Sigmoid colon (tissue), 7 donors: ENCODE data around the gene ACKR2. TPM values are rescaled to one million over a fixed set of nuclear protein-coding genes. Genes with fewer than 3 reads are reported as not detected.

ENCODE experiments used
- DNase-seq: peaks from one replicate; pipeline ENCODE4 v3.0.0-alpha.2; 2019
- H3K27ac ChIP-seq, 4 donors: fragments of 200-600 bp; sonication (generic); one replicate each; pipeline ENCODE4 v1.5.1; 2016 to 2019; ENCODE audit warnings: mild to moderate bottlenecking in 1 of 4
- H3K27me3 ChIP-seq, 3 donors: fragments of 200-600 bp; sonication (generic); one replicate each; pipeline ENCODE4 v1.5.1; 2019; ENCODE audit warnings: mild to moderate bottlenecking in 1 of 3
- H3K36me3 ChIP-seq, 4 donors: fragments of 200-600 bp; sonication (generic); one replicate each; pipeline ENCODE4 v1.5.1; 2016 to 2019
- H3K4me1 ChIP-seq, 4 donors: fragments of 200-600 bp; sonication (generic); one replicate each; pipeline ENCODE4 v1.5.1; 2017 to 2019
- H3K4me3 ChIP-seq, 4 donors: fragments of 200-600 bp; sonication (generic); one replicate each; pipeline ENCODE4 v1.5.1; 2017 to 2019; ENCODE audit warnings: mild to moderate bottlenecking in 2 of 4, moderate library complexity in 1 of 4
- H3K9me3 ChIP-seq, 4 donors: fragments of 200-600 bp in 3 of 4; sonication (generic) in 3 of 4; one replicate each; pipeline versions ENCODE4 v1.5.1 to v1.6.1; 2013 to 2019
- EP300 ChIP-seq, 4 donors: sonication (generic); formaldehyde crosslinking; IDR thresholded peaks; one replicate each; pipeline ENCODE4 v1.6.1; 2017; ENCODE audit warnings: antibody characterized with exemption in 4 of 4
- POLR2A ChIP-seq, 2 donors: fragments of 450-650 bp; IDR thresholded peaks; one replicate each; pipeline ENCODE4 v1.6.1; 2016; ENCODE audit warnings: antibody characterized with exemption in 2 of 2, mild to moderate bottlenecking in 2 of 2, moderate library complexity in 2 of 2
- POLR2AphosphoS5 ChIP-seq, 4 donors: sonication (generic); formaldehyde crosslinking; IDR thresholded peaks; one replicate each; pipeline ENCODE4 v1.6.1; 2017; ENCODE audit warnings: antibody characterized with exemption in 4 of 4
- WGBS, 2 donors: extraction: QIAGEN DNeasy Blood & Tissue Kit; methylation state at CpG; one replicate each; pipeline ENCODE4 v1.1.7; 2013; 5-methylcytosine and 5-hydroxymethylcytosine counted together
- intact Hi-C: fragments of 100-400 bp; cut with DNase I; formaldehyde crosslinking; loops from one replicate; pipeline ENCODE4 v1.15.1; 2023
- polyA plus RNA-seq, 3 donors: library from polyadenylated mRNA; stranded (reverse); fragments of 200-250 nt; gene quantifications; one replicate each; pipeline ENCODE4 v1.2.3, GENCODE V29; 2013
- total RNA-seq, 4 donors: library from RNA; depleted of rRNA; stranded (reverse); fragments of >200 nt; gene quantifications; one replicate each; pipeline ENCODE4 v1.1.0, GENCODE V29; 2016
- TF ChIP-seq, protein P1 (sequence below), 4 experiments: fragments of 450-650 bp in 3 of 4; fragments of 200-600 bp in 1 of 4; IDR thresholded peaks; one replicate each; pipeline ENCODE4 v1.5.1; 2016 to 2019; ENCODE audit warnings: antibody characterized with exemption in 4 of 4, mild to moderate bottlenecking in 3 of 4, moderate library complexity in 2 of 4
- donor health status: healthy with polysubstance abuse.
- donor health status: Bipolar disorder and iron deficiency.
- donor health status: healthy.

ACKR2 gene
- total and polyA plus RNA-seq, 7 donors: 1.2 to 8.6 (median 1.9) TPM

DNA sequence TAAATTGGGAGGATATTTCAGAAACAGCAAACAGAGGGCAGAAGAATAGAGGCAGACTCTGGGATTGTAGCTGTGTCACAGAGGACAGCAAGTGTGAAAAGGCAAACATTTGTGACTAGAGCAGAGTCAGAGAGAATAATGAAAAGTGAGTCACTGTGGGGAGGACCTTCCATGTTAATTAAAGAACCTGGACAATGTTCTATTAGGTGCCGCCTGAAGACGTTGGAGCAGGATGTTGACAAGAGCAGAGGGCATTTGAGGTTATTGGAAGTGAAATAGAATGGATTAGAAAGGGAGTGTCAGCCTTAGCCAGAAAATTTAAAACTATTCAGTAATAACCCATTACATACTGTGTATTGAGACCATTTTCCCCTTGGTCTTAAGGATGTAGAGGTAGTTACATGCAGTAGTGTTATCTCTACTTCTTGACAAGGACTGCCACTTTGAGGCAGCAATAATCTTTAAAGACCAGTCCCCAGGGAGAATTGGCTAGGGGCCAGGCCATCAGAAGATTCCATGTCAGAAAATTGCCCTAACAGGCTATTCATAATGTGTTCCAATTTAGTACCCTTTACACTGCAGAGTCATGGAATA, 5.8 kb downstream of the ACKR2 start:
- peak overlapping the region in 1 of 4 donors; percentile 42 for H3K27ac ChIP-seq
- peak in 1 of 2 donors; percentile 11 for TF ChIP-seq POLR2A (IDR thresholded peaks at IDR 0.05)
- no peak for TF ChIP-seq EP300 (IDR thresholded peaks at IDR 0.05)

DNA sequence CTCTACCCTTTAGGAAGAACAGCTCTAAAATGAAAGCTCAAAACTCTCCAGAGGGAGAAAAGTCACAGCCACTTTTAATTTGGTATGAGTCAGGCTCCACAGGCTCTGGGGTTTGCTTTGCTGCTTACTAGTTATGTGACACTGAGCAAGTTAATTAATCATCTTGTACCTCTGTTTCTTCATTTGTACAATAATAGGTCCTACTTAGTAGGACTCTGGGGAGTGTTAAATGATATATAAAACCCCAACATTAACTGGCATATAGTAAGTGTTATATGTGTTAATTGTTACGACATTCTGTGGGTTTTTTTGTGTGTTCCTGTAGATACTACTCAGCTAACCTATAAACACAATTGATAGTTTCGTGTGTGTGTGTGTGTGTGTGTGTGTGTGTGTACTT, 6.6 kb downstream of the ACKR2 start:
- H3K4me3 ChIP-seq: no peak overlapping the region
- intact Hi-C loops: no loop called here
- H3K36me3 ChIP-seq: no peaks in the 10 kb centered on the region
- WGBS, 2 donors: 69 to 72% methylated on average over 2 of the region's 2 CpGs
- no peaks in the 10 kb centered on the region for H3K27me3 ChIP-seq
- TF ChIP-seq, protein P1, sequence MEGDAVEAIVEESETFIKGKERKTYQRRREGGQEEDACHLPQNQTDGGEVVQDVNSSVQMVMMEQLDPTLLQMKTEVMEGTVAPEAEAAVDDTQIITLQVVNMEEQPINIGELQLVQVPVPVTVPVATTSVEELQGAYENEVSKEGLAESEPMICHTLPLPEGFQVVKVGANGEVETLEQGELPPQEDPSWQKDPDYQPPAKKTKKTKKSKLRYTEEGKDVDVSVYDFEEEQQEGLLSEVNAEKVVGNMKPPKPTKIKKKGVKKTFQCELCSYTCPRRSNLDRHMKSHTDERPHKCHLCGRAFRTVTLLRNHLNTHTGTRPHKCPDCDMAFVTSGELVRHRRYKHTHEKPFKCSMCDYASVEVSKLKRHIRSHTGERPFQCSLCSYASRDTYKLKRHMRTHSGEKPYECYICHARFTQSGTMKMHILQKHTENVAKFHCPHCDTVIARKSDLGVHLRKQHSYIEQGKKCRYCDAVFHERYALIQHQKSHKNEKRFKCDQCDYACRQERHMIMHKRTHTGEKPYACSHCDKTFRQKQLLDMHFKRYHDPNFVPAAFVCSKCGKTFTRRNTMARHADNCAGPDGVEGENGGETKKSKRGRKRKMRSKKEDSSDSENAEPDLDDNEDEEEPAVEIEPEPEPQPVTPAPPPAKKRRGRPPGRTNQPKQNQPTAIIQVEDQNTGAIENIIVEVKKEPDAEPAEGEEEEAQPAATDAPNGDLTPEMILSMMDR (IDR thresholded peaks at IDR 0.05): no peak
- no peak for TF ChIP-seq POLR2A (IDR thresholded peaks at IDR 0.05)
- no peak for DNase-seq
- H3K9me3 ChIP-seq: no peaks in the 10 kb centered on the region
- peak overlapping the region in 1 of 4 donors; percentile 42 for H3K27ac ChIP-seq
- H3K4me1 ChIP-seq: peaks cover 0 to 11% (median 0%) of the 10 kb centered on the region in 4 donors

More for the DNA sequence above, 5.8 kb downstream of the ACKR2 start:
- intact Hi-C loops: no loop called here
- WGBS, 2 donors: 7 to 52% methylated on average over 2 of the region's 2 CpGs
- Histone ChIP-seq H3K27me3 (no peaks in the 10 kb centered on the region), H3K4me3 (no peak overlapping the region), H3K4me1 (peaks cover 0 to 11% (median 0%) of the 10 kb centered on the region in 4 donors), H3K9me3 (no peaks in the 10 kb centered on the region), H3K36me3 (no peaks in the 10 kb centered on the region)
- no peak for DNase-seq

DNA sequence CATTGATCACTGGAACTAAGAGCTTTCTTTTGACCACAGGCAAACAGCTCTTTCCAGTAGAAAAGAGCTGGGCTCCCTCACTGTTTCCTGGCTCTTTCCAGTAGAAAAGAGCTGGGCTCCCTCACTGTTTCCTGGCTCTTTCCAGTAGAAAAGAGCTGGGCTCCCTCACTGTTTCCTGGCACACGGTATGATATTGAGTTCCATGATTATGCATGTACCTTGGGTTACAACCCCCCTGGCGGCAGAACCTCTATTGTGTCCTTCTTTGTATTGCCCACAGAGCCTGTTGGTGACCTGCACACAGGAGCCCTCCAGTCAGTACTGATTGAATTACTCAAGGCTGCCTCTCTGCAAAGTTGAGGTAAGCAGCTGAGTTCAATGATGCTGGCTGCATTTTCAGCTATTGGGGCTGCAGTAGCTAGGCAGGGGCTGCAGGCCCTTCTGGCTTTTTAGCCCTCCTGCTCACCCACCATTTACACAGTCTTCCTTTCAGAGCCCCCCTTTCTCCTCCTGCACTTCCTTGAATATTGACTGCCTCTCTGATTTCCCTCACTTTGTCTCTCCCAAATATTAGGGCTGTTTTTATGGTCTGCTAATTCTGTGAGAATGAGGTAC, 10.2 kb downstream of the ACKR2 start:
- WGBS, 2 donors: 13 to 61% methylated on average over 2 of the region's 2 CpGs
- intact Hi-C loops: no loop called here

DNA sequence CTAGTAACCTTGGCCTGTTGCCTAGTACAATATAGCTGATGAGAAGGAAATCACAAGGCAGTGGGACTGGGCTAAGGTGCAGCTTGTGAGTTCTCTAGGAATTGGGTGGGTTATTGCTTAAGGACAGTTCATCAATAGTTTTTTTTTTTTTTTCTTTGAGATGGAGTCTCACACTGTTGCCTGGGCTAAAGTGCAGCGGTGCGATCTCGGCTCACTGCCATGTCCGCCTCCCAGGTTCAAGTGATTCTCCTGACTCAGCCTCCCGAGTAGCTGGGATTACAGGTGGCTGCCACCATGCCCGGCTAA, 11.5 kb downstream of the ACKR2 start:
- intact Hi-C loops: no loop called here
- H3K4me1 ChIP-seq: peaks cover 0 to 3% (median 0%) of the 10 kb centered on the region in 4 donors
- no peaks in the 10 kb centered on the region for H3K27me3 ChIP-seq
- H3K4me3 ChIP-seq: no peak overlapping the region
- DNase-seq: no peak
- H3K36me3 ChIP-seq: no peaks in the 10 kb centered on the region
- no peaks in the 10 kb centered on the region for H3K9me3 ChIP-seq
- 31 to 81% methylated on average over 6 of the region's 6 CpGs for WGBS, 2 donors
- TF ChIP-seq EP300 (IDR thresholded peaks at IDR 0.05): no peak
- TF ChIP-seq, protein P1 (IDR thresholded peaks at IDR 0.05): no peak
- TF ChIP-seq POLR2AphosphoS5 (IDR thresholded peaks at IDR 0.05): no peak
- no peak for TF ChIP-seq POLR2A (IDR thresholded peaks at IDR 0.05)
- no peak overlapping the region for H3K27ac ChIP-seq

More for the DNA sequence above, 10.2 kb downstream of the ACKR2 start:
- no peaks in the 10 kb centered on the region for H3K36me3 ChIP-seq
- no peaks in the 10 kb centered on the region for H3K27me3 ChIP-seq
- DNase-seq: no peak
- peaks cover 0 to 11% (median 0%) of the 10 kb centered on the region in 4 donors for H3K4me1 ChIP-seq
- TF ChIP-seq POLR2AphosphoS5 (IDR thresholded peaks at IDR 0.05) (no peak), POLR2A (IDR thresholded peaks at IDR 0.05) (no peak), EP300 (IDR thresholded peaks at IDR 0.05) (no peak)
- TF ChIP-seq, protein P1 (IDR thresholded peaks at IDR 0.05): no peak
- H3K4me3 ChIP-seq: no peak overlapping the region
- H3K9me3 ChIP-seq: no peaks in the 10 kb centered on the region
- H3K27ac ChIP-seq: no peak overlapping the region

DNA sequence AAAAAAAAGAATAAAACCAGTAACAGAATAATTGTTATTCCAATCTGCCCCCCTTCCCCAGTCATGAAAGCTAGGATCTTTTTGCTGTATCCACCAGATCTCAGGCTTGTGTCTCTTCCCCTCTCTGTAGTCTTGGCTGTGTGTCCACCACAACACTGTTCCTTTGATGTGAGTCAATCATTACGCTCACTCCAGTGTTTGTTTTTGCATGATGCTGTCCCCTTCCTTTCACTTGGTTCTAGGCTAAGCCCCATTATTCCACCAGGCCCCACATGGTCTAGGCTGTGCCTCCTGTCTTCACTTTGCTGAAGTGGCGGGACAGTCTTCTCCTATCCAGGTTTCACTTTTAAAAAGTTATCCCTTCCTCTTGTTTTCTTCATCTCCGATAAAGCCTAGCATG, 13.6 kb downstream of the ACKR2 start:
- H3K4me3 ChIP-seq: no peak overlapping the region
- TF ChIP-seq EP300 (IDR thresholded peaks at IDR 0.05) (no peak), POLR2AphosphoS5 (IDR thresholded peaks at IDR 0.05) (no peak), POLR2A (IDR thresholded peaks at IDR 0.05) (no peak)
- TF ChIP-seq, protein P1 (IDR thresholded peaks at IDR 0.05): no peak
- H3K27ac ChIP-seq: no peak overlapping the region
- H3K9me3 ChIP-seq: no peaks in the 10 kb centered on the region
- H3K27me3 ChIP-seq: no peaks in the 10 kb centered on the region
- 85 to 92% methylated on average over 3 of the region's 3 CpGs for WGBS, 2 donors
- no peak for DNase-seq
- no peaks in the 10 kb centered on the region for H3K4me1 ChIP-seq
- no peaks in the 10 kb centered on the region for H3K36me3 ChIP-seq
- intact Hi-C loops: no loop called here
